Measurements from ENCODE around the gene HMGCR.

The HMGCR gene

DNA sequence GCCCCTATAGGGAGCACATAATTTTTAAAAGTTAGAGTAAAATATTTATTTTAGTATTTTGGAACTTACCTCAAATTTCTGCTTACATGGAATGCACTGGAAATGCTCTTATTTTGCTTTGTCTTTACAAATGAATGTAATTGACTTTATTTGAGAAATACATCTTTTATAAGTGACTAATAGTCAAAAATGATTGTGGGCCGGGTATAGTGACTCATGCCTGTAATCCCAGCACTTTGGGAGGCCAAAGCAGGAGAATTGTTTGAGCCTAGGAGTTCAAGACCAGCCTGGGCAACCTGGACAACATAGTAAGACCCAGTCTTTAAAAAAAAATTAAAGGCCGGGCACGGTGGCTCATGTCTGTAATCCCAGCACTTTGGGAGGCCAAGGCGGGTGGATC is 5.8 kb downstream of the HMGCR start:
- no peak for DNase-seq
- no peak overlapping the region for H3K4me3 ChIP-seq (ENCODE audit: low read length)
- no peaks in the 10 kb centered on the region for H3K9me2 ChIP-seq (replicated peaks; ENCODE audit: insufficient read depth, low read length)
- H3K79me2 ChIP-seq (ENCODE audit: low read length), result peaks cover 56% of the 10 kb centered on the region
- no peaks in the 10 kb centered on the region for H3K9me3 ChIP-seq (replicated peaks; ENCODE audit: insufficient read depth, low read length)
- no peak for TF ChIP-seq EZH2 (optimal IDR thresholded peaks at IDR 0.05; ENCODE audit: low read depth, low read length)
- TF ChIP-seq, protein P1, sequence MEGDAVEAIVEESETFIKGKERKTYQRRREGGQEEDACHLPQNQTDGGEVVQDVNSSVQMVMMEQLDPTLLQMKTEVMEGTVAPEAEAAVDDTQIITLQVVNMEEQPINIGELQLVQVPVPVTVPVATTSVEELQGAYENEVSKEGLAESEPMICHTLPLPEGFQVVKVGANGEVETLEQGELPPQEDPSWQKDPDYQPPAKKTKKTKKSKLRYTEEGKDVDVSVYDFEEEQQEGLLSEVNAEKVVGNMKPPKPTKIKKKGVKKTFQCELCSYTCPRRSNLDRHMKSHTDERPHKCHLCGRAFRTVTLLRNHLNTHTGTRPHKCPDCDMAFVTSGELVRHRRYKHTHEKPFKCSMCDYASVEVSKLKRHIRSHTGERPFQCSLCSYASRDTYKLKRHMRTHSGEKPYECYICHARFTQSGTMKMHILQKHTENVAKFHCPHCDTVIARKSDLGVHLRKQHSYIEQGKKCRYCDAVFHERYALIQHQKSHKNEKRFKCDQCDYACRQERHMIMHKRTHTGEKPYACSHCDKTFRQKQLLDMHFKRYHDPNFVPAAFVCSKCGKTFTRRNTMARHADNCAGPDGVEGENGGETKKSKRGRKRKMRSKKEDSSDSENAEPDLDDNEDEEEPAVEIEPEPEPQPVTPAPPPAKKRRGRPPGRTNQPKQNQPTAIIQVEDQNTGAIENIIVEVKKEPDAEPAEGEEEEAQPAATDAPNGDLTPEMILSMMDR (IDR thresholded peaks at IDR 0.05; ENCODE audit: low read length), result no peak
- no peak for TF ChIP-seq EZH2phosphoT487 (IDR thresholded peaks at IDR 0.05; ENCODE audit: low read length)
- H2AFZ ChIP-seq (ENCODE audit: low read length), result no peak overlapping the region
- H3K9ac ChIP-seq (ENCODE audit: low read length), result no peak overlapping the region
- H3K36me3 ChIP-seq (replicated peaks; ENCODE audit: insufficient read depth, low read length), result peaks cover 10% of the 10 kb centered on the region; the same call in 1 of the 2 replicates
- H3K27me3 ChIP-seq (replicated peaks; ENCODE audit: insufficient read depth, low read length), result no peaks in the 10 kb centered on the region
- H3K4me2 ChIP-seq (ENCODE audit: low read depth, low read length), result no peak overlapping the region
- peaks cover 8% of the 10 kb centered on the region; the same call in 1 of the 2 replicates for H4K20me1 ChIP-seq (ENCODE audit: insufficient read depth, low read length)
- no peaks in the 10 kb centered on the region for H3F3A ChIP-seq (ENCODE audit: insufficient read depth, low read length)
- H3K27ac ChIP-seq (ENCODE audit: low read length), result no peak overlapping the region
- peaks cover 9% of the 10 kb centered on the region for H3K4me1 ChIP-seq (ENCODE audit: low read length)

DNA sequence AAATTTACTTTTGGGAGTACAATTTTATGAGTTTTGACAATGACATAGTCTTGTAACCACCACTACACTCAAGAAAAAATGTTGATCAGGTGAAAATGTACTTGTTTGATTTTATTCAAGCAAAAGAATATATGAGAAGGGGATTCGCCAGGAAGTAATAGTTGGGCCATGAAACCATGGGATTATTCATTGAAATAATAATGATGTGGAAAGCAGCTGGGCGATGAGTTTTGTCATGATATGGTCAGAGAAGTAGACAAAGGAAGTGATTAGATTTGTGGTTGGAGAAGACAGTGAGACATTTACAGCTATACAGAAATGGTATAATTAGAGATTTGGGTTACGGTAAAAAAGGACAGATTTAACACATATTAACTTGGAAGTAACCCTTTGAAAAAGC is 11.2 kb downstream of the HMGCR start:
- DNase-seq, result no peak
- Histone ChIP-seq H3K4me3 (ENCODE audit: low read length) (no peak overlapping the region), H3K9me3 (replicated peaks; ENCODE audit: insufficient read depth, low read length) (no peaks in the 10 kb centered on the region), H3K36me3 (replicated peaks; ENCODE audit: insufficient read depth, low read length) (peaks cover 9% of the 10 kb centered on the region; the same call in 1 of the 2 replicates), H3K4me2 (ENCODE audit: low read depth, low read length) (no peak overlapping the region), H3K9me2 (replicated peaks; ENCODE audit: insufficient read depth, low read length) (no peaks in the 10 kb centered on the region), H3K9ac (ENCODE audit: low read length) (no peak overlapping the region), H2AFZ (ENCODE audit: low read length) (no peak overlapping the region), H4K20me1 (ENCODE audit: insufficient read depth, low read length) (peaks cover 3% of the 10 kb centered on the region; the same call in 1 of the 2 replicates), H3K27me3 (replicated peaks; ENCODE audit: insufficient read depth, low read length) (no peaks in the 10 kb centered on the region), H3K27ac (ENCODE audit: low read length) (no peak overlapping the region), H3F3A (ENCODE audit: insufficient read depth, low read length) (no peaks in the 10 kb centered on the region), H3K79me2 (ENCODE audit: low read length) (peaks cover 9% of the 10 kb centered on the region), H3K4me1 (ENCODE audit: low read length) (peaks cover 17% of the 10 kb centered on the region)
- TF ChIP-seq EZH2phosphoT487 (IDR thresholded peaks at IDR 0.05; ENCODE audit: low read length) (no peak), EZH2 (optimal IDR thresholded peaks at IDR 0.05; ENCODE audit: low read depth, low read length) (no peak)
- TF ChIP-seq, protein P1 (IDR thresholded peaks at IDR 0.05; ENCODE audit: low read length), result no peak

- Histone ChIP-seq H3K9ac (ENCODE audit: low read length) (no peak overlapping the region), H3K4me3 (ENCODE audit: low read length) (no peak overlapping the region), H3K36me3 (replicated peaks; ENCODE audit: insufficient read depth, low read length) (peaks cover 10% of the 10 kb centered on the region; the same call in 1 of the 2 replicates), H3F3A (ENCODE audit: insufficient read depth, low read length) (no peaks in the 10 kb centered on the region), H2AFZ (ENCODE audit: low read length) (no peak overlapping the region), H3K4me2 (ENCODE audit: low read depth, low read length) (no peak overlapping the region), H3K4me1 (ENCODE audit: low read length) (peaks cover 17% of the 10 kb centered on the region), H3K79me2 (ENCODE audit: low read length) (peaks cover 4% of the 10 kb centered on the region; the same call in 1 of the 2 replicates), H3K9me2 (replicated peaks; ENCODE audit: insufficient read depth, low read length) (no peaks in the 10 kb centered on the region), H3K27ac (ENCODE audit: low read length) (no peak overlapping the region), H3K9me3 (replicated peaks; ENCODE audit: insufficient read depth, low read length) (no peaks in the 10 kb centered on the region), H3K27me3 (replicated peaks; ENCODE audit: insufficient read depth, low read length) (no peaks in the 10 kb centered on the region), H4K20me1 (ENCODE audit: insufficient read depth, low read length) (peaks cover 3% of the 10 kb centered on the region; the same call in 1 of the 2 replicates)
- TF ChIP-seq EZH2phosphoT487 (IDR thresholded peaks at IDR 0.05; ENCODE audit: low read length) (no peak), EZH2 (optimal IDR thresholded peaks at IDR 0.05; ENCODE audit: low read depth, low read length) (no peak)
- TF ChIP-seq, protein P1 (IDR thresholded peaks at IDR 0.05; ENCODE audit: low read length), result no peak
- no peak for DNase-seq
Observed at GRCh38 chr5:75349663-75350062, 12.6 kb downstream of the HMGCR start.
